H9 (cell line): ENCODE data around the gene PUM2. TPM values are rescaled to one million over a fixed set of nuclear protein-coding genes. Genes with fewer than 3 reads are reported as not detected.

ENCODE experiments used
- DNase-seq: peaks from one replicate; pipeline ENCODE4 v3.0.0-alpha.2; 2017
- H2AFZ ChIP-seq: one replicate; pipeline ENCODE4 v1.6.1; 2013; ENCODE audit warnings: mild to moderate bottlenecking, low read length, control low read depth, moderate library complexity
- H2AK5ac ChIP-seq: 2 replicates; pipeline ENCODE4 v1.6.1; 2013; ENCODE audit warnings: low read length, control low read depth, mixed read lengths; ENCODE audit not compliant: insufficient read length
- H2BK120ac ChIP-seq: one replicate; pipeline ENCODE4 v1.6.1; 2013; ENCODE audit warnings: low read depth, mild to moderate bottlenecking, low read length, control low read depth, inconsistent platforms; ENCODE audit not compliant: poor library complexity, severe bottlenecking
- H2BK12ac ChIP-seq: 2 replicates; pipeline ENCODE4 v1.6.1; 2013; ENCODE audit warnings: low read length, control low read depth, mixed read lengths, low read depth; ENCODE audit not compliant: insufficient read length
- H2BK15ac ChIP-seq: 2 replicates; pipeline ENCODE4 v1.6.1; 2013; ENCODE audit warnings: low read depth, low read length, control low read depth
- H2BK20ac ChIP-seq: one replicate; pipeline ENCODE4 v1.6.1; 2013; ENCODE audit warnings: low read depth, mild to moderate bottlenecking, low read length, control low read depth, inconsistent platforms; ENCODE audit not compliant: poor library complexity, severe bottlenecking
- H2BK5ac ChIP-seq: 2 replicates; pipeline ENCODE4 v1.6.1; 2013; ENCODE audit warnings: low read length, control low read depth, mixed read lengths; ENCODE audit not compliant: insufficient read length
- H3K14ac ChIP-seq: 2 replicates; pipeline ENCODE4 v1.6.1; 2013; ENCODE audit warnings: low read length, control low read depth; ENCODE audit not compliant: insufficient read depth
- H3K18ac ChIP-seq: 2 replicates; pipeline ENCODE4 v1.6.1; 2013; ENCODE audit warnings: low read depth, mild to moderate bottlenecking, mixed read lengths, low read length, control low read depth; ENCODE audit not compliant: insufficient read length
- H3K23ac ChIP-seq: 2 replicates; pipeline ENCODE4 v1.6.1; 2013; ENCODE audit warnings: low read length, control low read depth, mixed read lengths, low read depth; ENCODE audit not compliant: insufficient read length
- H3K23me2 ChIP-seq: 2 replicates; pipeline ENCODE4 v1.6.1; 2013; ENCODE audit warnings: low read depth, mild to moderate bottlenecking, mixed read lengths, low read length, control low read depth; ENCODE audit not compliant: insufficient read length, poor library complexity, severe bottlenecking
- H3K27ac ChIP-seq: 2 replicates; pipeline ENCODE4 v1.5.1; 2013; ENCODE audit warnings: low read length, control low read depth, mixed read lengths, low read depth; ENCODE audit not compliant: insufficient read length
- H3K27me3 ChIP-seq: 2 replicates; pipeline ENCODE4 v1.6.1; 2013; ENCODE audit warnings: low read length, control low read depth, inconsistent platforms; ENCODE audit not compliant: insufficient read depth
- H3K4ac ChIP-seq: 2 replicates; pipeline ENCODE4 v1.6.1; 2013; ENCODE audit warnings: low read depth, mild to moderate bottlenecking, control low read depth, inconsistent platforms, low read length, moderate library complexity
- H3K4me1 ChIP-seq: 2 replicates; pipeline ENCODE4 v1.6.1; 2013; ENCODE audit warnings: low read length, control low read depth, inconsistent platforms; ENCODE audit not compliant: insufficient read depth
- H3K4me2 ChIP-seq: 2 replicates; pipeline ENCODE4 v1.6.1; 2013; ENCODE audit warnings: low read length, control low read depth, mixed read lengths; ENCODE audit not compliant: insufficient read length, insufficient read depth
- H3K56ac ChIP-seq: 2 replicates; pipeline ENCODE4 v1.6.1; 2013; ENCODE audit warnings: low read depth, mild to moderate bottlenecking, mixed read lengths, low read length, control low read depth; ENCODE audit not compliant: insufficient read length
- H3K79me1 ChIP-seq: 2 replicates; pipeline ENCODE4 v1.6.1; 2013; ENCODE audit warnings: low read depth, mild to moderate bottlenecking, moderate library complexity, low read length, control low read depth, inconsistent platforms; ENCODE audit not compliant: insufficient read depth, poor library complexity, severe bottlenecking
- H3K79me2 ChIP-seq: 2 replicates; pipeline ENCODE4 v1.6.1; 2013; ENCODE audit warnings: low read length, control low read depth, inconsistent platforms; ENCODE audit not compliant: insufficient read depth
- H3K9ac ChIP-seq: 2 replicates; pipeline ENCODE4 v1.6.1; 2013; ENCODE audit warnings: low read length, control low read depth, mixed read lengths; ENCODE audit not compliant: insufficient read length; ENCODE audit errors: extremely low read depth
- H3K9me3 ChIP-seq: one replicate; pipeline ENCODE4 v1.6.1; 2013; ENCODE audit warnings: low read depth, low read length, inconsistent platforms; ENCODE audit not compliant: control insufficient read depth
- H3T11ph ChIP-seq: one replicate; pipeline ENCODE4 v1.6.1; 2013; ENCODE audit warnings: mild to moderate bottlenecking, low read length, control low read depth, inconsistent platforms
- H4K20me1 ChIP-seq: one replicate; pipeline ENCODE4 v1.6.1; 2013; ENCODE audit not compliant: control insufficient read depth, insufficient read length, insufficient read depth
- H4K5ac ChIP-seq: 2 replicates; pipeline ENCODE4 v1.6.1; 2013; ENCODE audit warnings: low read depth, mild to moderate bottlenecking, mixed read lengths, low read length, control low read depth; ENCODE audit not compliant: insufficient read length
- H4K8ac ChIP-seq: replicated peaks from 2 replicates; pipeline ENCODE4 v1.6.1; 2013; ENCODE audit warnings: low read length, control low read depth, mixed read lengths, low read depth; ENCODE audit not compliant: insufficient read length
- H4K91ac ChIP-seq: 2 replicates; pipeline ENCODE4 v1.6.1; 2013; ENCODE audit warnings: low read depth, mild to moderate bottlenecking, moderate library complexity, mixed read lengths, low read length, control low read depth; ENCODE audit not compliant: insufficient read length
- H3K27ac Mint-ChIP-seq, 3 experiments: 2 replicates in 2 of 3; 3 replicates in 1 of 3; pipeline ENCODE4 v1.8.0; 2020 to 2021; ENCODE audit warnings: mixed read lengths in 3 of 3, mild to moderate bottlenecking in 1 of 3, moderate library complexity in 1 of 3
- H3K27me3 Mint-ChIP-seq: 2 replicates; pipeline ENCODE4 v1.8.0; 2021; ENCODE audit warnings: low read depth, mild to moderate bottlenecking, moderate library complexity, mixed read lengths
- H3K36me3 Mint-ChIP-seq, 3 experiments: 2 replicates in 2 of 3; 3 replicates in 1 of 3; pipeline ENCODE4 v1.8.0; 2020 to 2021; ENCODE audit warnings: low read depth in 3 of 3, mixed read lengths in 3 of 3; ENCODE audit not compliant: insufficient read depth in 1 of 3
- H3K4me1 Mint-ChIP-seq, 2 experiments: 2 replicates each; pipeline ENCODE4 v1.8.0; 2020; ENCODE audit warnings: mixed read lengths in 2 of 2
- H3K4me3 Mint-ChIP-seq, 2 experiments: 2 replicates in 1 of 2; 3 replicates in 1 of 2; pipeline ENCODE4 v1.8.0; 2020 to 2021; ENCODE audit warnings: mild to moderate bottlenecking in 2 of 2, mixed read lengths in 2 of 2, moderate library complexity in 1 of 2
- H3K9me3 Mint-ChIP-seq, 2 experiments: 2 replicates in 1 of 2; 3 replicates in 1 of 2; pipeline ENCODE4 v1.8.0; 2020; ENCODE audit warnings: mild to moderate bottlenecking in 2 of 2, mixed read lengths in 2 of 2, moderate library complexity in 1 of 2
- CTCF ChIP-seq: fragments of 200-600 bp; sonication (generic); conservative IDR thresholded peaks from 3 replicates; pipeline ENCODE4 v1.8.0; 2021; ENCODE audit warnings: antibody characterized with exemption, mild to moderate bottlenecking
- total RNA-seq: library from RNA; stranded (reverse); gene quantifications from 2 replicates; pipeline ENCODE4 v1.2.1, GENCODE V29; 2021

The PUM2 gene
- total RNA-seq, 1 experiment from 2014 or later, result 96.6 TPM

- Histone ChIP-seq H3K4ac (no peak overlapping the region), H3K23me2 (no peaks in the 10 kb centered on the region), H2BK20ac (no peak overlapping the region), H3K27ac (no peak overlapping the region), H4K5ac (no peak overlapping the region), H3K23ac (no peak overlapping the region), H3K79me1 (no peaks in the 10 kb centered on the region), H3K4me1 (no peaks in the 10 kb centered on the region), H4K20me1 (no peaks in the 10 kb centered on the region), H3K9me3 (no peaks in the 10 kb centered on the region), H3K9ac (no peak overlapping the region), H3K27me3 (no peaks in the 10 kb centered on the region), H2AFZ (no peak overlapping the region), H4K91ac (no peak overlapping the region), H3K4me2 (no peak overlapping the region), H3K14ac (no peak overlapping the region), H2BK120ac (no peak overlapping the region), H3K79me2 (peaks cover 1% of the 10 kb centered on the region; the same call in 1 of the 2 replicates), H2BK12ac (no peak overlapping the region), H4K8ac (no peak overlapping the region), H3T11ph (no peak overlapping the region), H2AK5ac (no peak overlapping the region), H2BK5ac (no peak overlapping the region), H2BK15ac (no peak overlapping the region), H3K56ac (no peak overlapping the region), H3K18ac (no peak overlapping the region)
- no peak overlapping the region for H3K27ac Mint-ChIP-seq
- TF ChIP-seq CTCF, result no peak
- no peaks in the 10 kb centered on the region for H3K27me3 Mint-ChIP-seq
- no peaks in the 10 kb centered on the region for H3K4me1 Mint-ChIP-seq
- no peak for DNase-seq
- no peak overlapping the region for H3K4me3 Mint-ChIP-seq
- H3K36me3 Mint-ChIP-seq, result peaks cover 30 to 72% (median 71%) of the 10 kb centered on the region in 3 experiments; a peak in 6 of 7 replicates
- peaks cover 0 to 3% of the 10 kb centered on the region in 2 experiments; a peak in 1 of 5 replicates for H3K9me3 Mint-ChIP-seq
Observed at GRCh38 chr2:20307311-20307710, 43.3 kb downstream of the PUM2 start.
